GM23338 (cell line): ENCODE measurements around the gene PECR. TPM values are rescaled to one million over a fixed set of nuclear protein-coding genes. Genes with fewer than 3 reads are reported as not detected.

Experiments used
- ATAC-seq: fragments of 200-7000 bp; cut with Tn5 transposase; 3 replicates; pipeline ENCODE4 v1.9.1; 2020
- DNase-seq: peaks from one replicate; pipeline ENCODE4 v3.0.0-alpha.2; 2015; ENCODE audit warnings: low spot score
- H2AFZ ChIP-seq: fragments of 200-600 bp; sonication (generic); 2 replicates; pipeline ENCODE4 v1.8.0; 2016; ENCODE audit warnings: antibody characterized with exemption, mild to moderate bottlenecking, moderate library complexity
- H3F3A ChIP-seq: fragments of 200-600 bp; sonication (generic); replicated peaks from 2 replicates; pipeline ENCODE4 v1.8.0; 2017; ENCODE audit warnings: antibody characterized with exemption, mixed run types, low read depth
- H3K27ac ChIP-seq: fragments of 200-600 bp; sonication (generic); 2 replicates; pipeline ENCODE4 v1.6.1; 2016; ENCODE audit warnings: low read depth
- H3K27me3 ChIP-seq: fragments of 200-600 bp; sonication (generic); 2 replicates; pipeline ENCODE4 v1.8.0; 2016; ENCODE audit warnings: mild to moderate bottlenecking, mixed run types, moderate library complexity; ENCODE audit not compliant: insufficient read depth
- H3K36me3 ChIP-seq: fragments of 200-600 bp; sonication (generic); 2 replicates; pipeline ENCODE4 v1.8.0; 2016; ENCODE audit warnings: mild to moderate bottlenecking; ENCODE audit not compliant: insufficient read depth
- H3K4me1 ChIP-seq: fragments of 200-600 bp; sonication (generic); 2 replicates; pipeline ENCODE4 v1.8.0; 2016; ENCODE audit warnings: mild to moderate bottlenecking, moderate library complexity; ENCODE audit not compliant: insufficient read depth
- H3K4me2 ChIP-seq: fragments of 200-600 bp; sonication (generic); 2 replicates; pipeline ENCODE4 v1.7.1; 2017; ENCODE audit warnings: mixed run types
- H3K4me3 ChIP-seq: fragments of 200-600 bp; sonication (generic); 2 replicates; pipeline ENCODE4 v1.6.1; 2016; ENCODE audit warnings: mixed run types
- H3K79me2 ChIP-seq: fragments of 200-600 bp; sonication (generic); replicated peaks from 2 replicates; pipeline ENCODE4 v1.8.0; 2017; ENCODE audit warnings: mild to moderate bottlenecking; ENCODE audit not compliant: insufficient read depth
- H3K9me2 ChIP-seq: fragments of 200-600 bp; sonication (generic); 2 replicates; pipeline ENCODE4 v1.8.0; 2017; ENCODE audit not compliant: insufficient read depth
- H4K20me1 ChIP-seq: fragments of 200-600 bp; sonication (generic); replicated peaks from 2 replicates; pipeline ENCODE4 v1.8.0; 2017; ENCODE audit warnings: mild to moderate bottlenecking; ENCODE audit not compliant: insufficient read depth
- H3K27ac Mint-ChIP-seq: 2 replicates; pipeline ENCODE4 v1.8.0; 2020; ENCODE audit warnings: inconsistent platforms, mild to moderate bottlenecking, moderate library complexity, mixed read lengths
- H3K27me3 Mint-ChIP-seq: 3 replicates; pipeline ENCODE4 v1.8.0; 2022; ENCODE audit warnings: low read depth, mild to moderate bottlenecking, moderate library complexity, mixed read lengths, inconsistent platforms; ENCODE audit not compliant: insufficient read depth, poor library complexity
- H3K36me3 Mint-ChIP-seq: 3 replicates; pipeline ENCODE4 v1.8.0; 2021; ENCODE audit warnings: low read depth, mild to moderate bottlenecking, inconsistent platforms, moderate library complexity, mixed read lengths
- H3K4me1 Mint-ChIP-seq: 3 replicates; pipeline ENCODE4 v1.8.0; 2020; ENCODE audit warnings: mild to moderate bottlenecking, inconsistent platforms, mixed read lengths
- H3K4me3 Mint-ChIP-seq: 3 replicates; pipeline ENCODE4 v1.8.0; 2021; ENCODE audit warnings: moderate library complexity, mild to moderate bottlenecking, inconsistent platforms, mixed read lengths
- H3K9me3 Mint-ChIP-seq: 3 replicates; pipeline ENCODE4 v1.8.0; 2020; ENCODE audit warnings: moderate library complexity, mild to moderate bottlenecking, inconsistent platforms, mixed read lengths
- CREB1 ChIP-seq: fragments of 250-450 bp; sonication (Bioruptor Pico); IDR thresholded peaks from 2 replicates; pipeline ENCODE4 v1.5.0; 2020; ENCODE audit warnings: low read depth, mild to moderate bottlenecking, moderate library complexity
- ETS1 ChIP-seq: IDR thresholded peaks from 2 replicates; pipeline ENCODE4 v1.6.1; 2016; ENCODE audit warnings: antibody characterized with exemption
- EZH2 ChIP-seq: fragments of 200-600 bp; sonication (generic); IDR thresholded peaks from one replicate; pipeline ENCODE4 v1.8.0; 2017; ENCODE audit warnings: antibody characterized with exemption, mild to moderate bottlenecking, low read depth; ENCODE audit not compliant: unreplicated experiment
- EZH2phosphoT487 ChIP-seq: fragments of 200-600 bp; sonication (generic); IDR thresholded peaks from one replicate; pipeline ENCODE4 v1.8.1; 2018; ENCODE audit warnings: antibody characterized with exemption; ENCODE audit not compliant: unreplicated experiment
- JUNB ChIP-seq: IDR thresholded peaks from one replicate; pipeline ENCODE4 v1.6.1; 2016; ENCODE audit warnings: antibody characterized with exemption; ENCODE audit not compliant: unreplicated experiment
- NANOG ChIP-seq: IDR thresholded peaks from 2 replicates; pipeline ENCODE4 v1.6.1; 2016; ENCODE audit warnings: antibody characterized with exemption, borderline replicate concordance
- POLR2AphosphoS5 ChIP-seq: IDR thresholded peaks from 2 replicates; pipeline ENCODE4 v1.6.1; 2016; ENCODE audit warnings: antibody characterized with exemption, low read depth
- REST ChIP-seq: IDR thresholded peaks from one replicate; pipeline ENCODE4 v1.6.1; 2018; ENCODE audit warnings: antibody characterized with exemption; ENCODE audit not compliant: unreplicated experiment
- STAT1 ChIP-seq: IDR thresholded peaks from one replicate; pipeline ENCODE4 v1.6.1; 2016; ENCODE audit warnings: antibody characterized with exemption; ENCODE audit not compliant: unreplicated experiment
- ZNF114 ChIP-seq: fragments of 250-450 bp; sonication (Bioruptor Pico); IDR thresholded peaks from 2 replicates; pipeline ENCODE4 v1.5.0; 2020; ENCODE audit warnings: mild to moderate bottlenecking, moderate library complexity
- ZNF331 ChIP-seq: fragments of 250-450 bp; sonication (Bioruptor Pico); IDR thresholded peaks from 2 replicates; pipeline ENCODE4 v1.5.0; 2020; ENCODE audit warnings: low read depth, mild to moderate bottlenecking, moderate library complexity
- ZNF462 ChIP-seq: fragments of 250-450 bp; sonication (Bioruptor Pico); IDR thresholded peaks from 2 replicates; pipeline ENCODE4 v1.5.0; 2020; ENCODE audit warnings: mild to moderate bottlenecking, moderate library complexity
- polyA plus RNA-seq: library from polyadenylated mRNA; unstranded; fragments of >200 nt; fragmentation: Nextera tagmentation; extraction: Ambion mirVana; gene quantifications from 2 replicates; pipeline ENCODE4 v1.2.1, GENCODE V29; 2016
- total RNA-seq: library from RNA; depleted of rRNA; stranded (reverse); fragments of >200 nt; shearing (Covaris generic); gene quantifications from 2 replicates; pipeline ENCODE4 v1.2.3, GENCODE V29; 2014
- TF ChIP-seq, protein P1 (sequence below), 2 experiments: fragments of 200-600 bp in 1 of 2; sonication (generic) in 1 of 2; conservative IDR thresholded peaks; 2 replicates each; pipeline versions ENCODE4 v1.5.1 to v1.6.1; 2016 to 2017; ENCODE audit warnings: antibody characterized with exemption in 2 of 2, low read depth in 2 of 2, mild to moderate bottlenecking in 2 of 2, moderate library complexity in 1 of 2

PECR gene
- total and polyA plus RNA-seq, 2 experiments from 2014 or later, result 12.1 to 15.5 TPM

DNA sequence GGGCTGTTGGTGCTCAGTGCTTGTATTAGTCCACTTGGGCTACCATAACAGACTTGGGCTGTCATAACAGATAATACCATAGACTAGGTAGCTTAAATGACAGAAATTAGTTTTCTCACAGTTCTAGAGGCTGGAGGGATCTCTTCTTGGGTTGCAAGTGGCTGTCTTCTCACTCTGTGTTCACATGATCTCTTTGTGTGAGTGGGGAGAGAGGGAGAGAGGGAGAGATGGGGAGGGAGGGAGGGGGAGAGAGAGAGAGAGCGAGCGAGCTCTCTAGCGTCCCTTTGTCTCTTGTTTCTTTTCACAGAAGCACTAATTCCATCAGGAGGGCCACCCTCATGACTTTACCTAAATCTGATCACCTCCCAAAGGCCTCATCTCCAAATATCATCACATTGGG, 23.1 kb upstream of the PECR start:
- no peaks in the 10 kb centered on the region for H3K27me3 ChIP-seq
- no peak overlapping the region for H3K4me3 Mint-ChIP-seq
- no peak for ATAC-seq
- peaks cover 17% of the 10 kb centered on the region; the same call in 2 of the 3 replicates for H3K4me1 Mint-ChIP-seq
- H3K9me2 ChIP-seq, result 0 out of 2 replicates have a peak, but pooled peaks cover 4% of the 10 kb centered on the region
- H4K20me1 ChIP-seq, result no peaks in the 10 kb centered on the region
- no peak for TF ChIP-seq NANOG
- TF ChIP-seq CREB1, result no peak
- TF ChIP-seq ZNF114 (CRISPR knock-in tag), result no peak
- TF ChIP-seq ETS1, result no peak
- TF ChIP-seq ZNF462 (CRISPR knock-in tag), result no peak
- no peak for TF ChIP-seq EZH2
- no peak for TF ChIP-seq STAT1
- no peak for TF ChIP-seq JUNB
- no peak for TF ChIP-seq REST
- no peak for TF ChIP-seq ZNF331
- TF ChIP-seq, protein P1, sequence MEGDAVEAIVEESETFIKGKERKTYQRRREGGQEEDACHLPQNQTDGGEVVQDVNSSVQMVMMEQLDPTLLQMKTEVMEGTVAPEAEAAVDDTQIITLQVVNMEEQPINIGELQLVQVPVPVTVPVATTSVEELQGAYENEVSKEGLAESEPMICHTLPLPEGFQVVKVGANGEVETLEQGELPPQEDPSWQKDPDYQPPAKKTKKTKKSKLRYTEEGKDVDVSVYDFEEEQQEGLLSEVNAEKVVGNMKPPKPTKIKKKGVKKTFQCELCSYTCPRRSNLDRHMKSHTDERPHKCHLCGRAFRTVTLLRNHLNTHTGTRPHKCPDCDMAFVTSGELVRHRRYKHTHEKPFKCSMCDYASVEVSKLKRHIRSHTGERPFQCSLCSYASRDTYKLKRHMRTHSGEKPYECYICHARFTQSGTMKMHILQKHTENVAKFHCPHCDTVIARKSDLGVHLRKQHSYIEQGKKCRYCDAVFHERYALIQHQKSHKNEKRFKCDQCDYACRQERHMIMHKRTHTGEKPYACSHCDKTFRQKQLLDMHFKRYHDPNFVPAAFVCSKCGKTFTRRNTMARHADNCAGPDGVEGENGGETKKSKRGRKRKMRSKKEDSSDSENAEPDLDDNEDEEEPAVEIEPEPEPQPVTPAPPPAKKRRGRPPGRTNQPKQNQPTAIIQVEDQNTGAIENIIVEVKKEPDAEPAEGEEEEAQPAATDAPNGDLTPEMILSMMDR (conservative IDR thresholded peaks at IDR 0.05; ENCODE audit: low read depth in 2 of 2), result no peak
- TF ChIP-seq POLR2AphosphoS5, result no peak
- TF ChIP-seq EZH2phosphoT487, result no peak
- H3F3A ChIP-seq, result no peaks in the 10 kb centered on the region
- H3K4me2 ChIP-seq, result no peak overlapping the region
- no peak overlapping the region for H3K27ac ChIP-seq
- no peak for DNase-seq
- H3K27me3 Mint-ChIP-seq, result peaks cover 9% of the 10 kb centered on the region
- H3K27ac Mint-ChIP-seq, result no peak overlapping the region
- H2AFZ ChIP-seq, result peak overlapping the region; percentile 79; the same call in 1 of the 2 replicates
- peaks cover 5% of the 10 kb centered on the region for H3K79me2 ChIP-seq
- H3K4me3 ChIP-seq, result no peak overlapping the region
- peaks cover 13% of the 10 kb centered on the region; the same call in 1 of the 2 replicates for H3K4me1 ChIP-seq
- no peaks in the 10 kb centered on the region for H3K36me3 ChIP-seq
- H3K36me3 Mint-ChIP-seq, result peaks cover 5% of the 10 kb centered on the region; the same call in 2 of the 3 replicates
- no peaks in the 10 kb centered on the region for H3K9me3 Mint-ChIP-seq
